ENCODE results near the gene WNK3. TPM values are rescaled to one million over a fixed set of nuclear protein-coding genes. Genes with fewer than 3 reads are reported as not detected.
A peak's percentile ranks its signal among the peaks of the same experiment; 100 is the strongest.

Gene WNK3
- total RNA-seq, 1 experiment from 2014 or later: not detected

DNA sequence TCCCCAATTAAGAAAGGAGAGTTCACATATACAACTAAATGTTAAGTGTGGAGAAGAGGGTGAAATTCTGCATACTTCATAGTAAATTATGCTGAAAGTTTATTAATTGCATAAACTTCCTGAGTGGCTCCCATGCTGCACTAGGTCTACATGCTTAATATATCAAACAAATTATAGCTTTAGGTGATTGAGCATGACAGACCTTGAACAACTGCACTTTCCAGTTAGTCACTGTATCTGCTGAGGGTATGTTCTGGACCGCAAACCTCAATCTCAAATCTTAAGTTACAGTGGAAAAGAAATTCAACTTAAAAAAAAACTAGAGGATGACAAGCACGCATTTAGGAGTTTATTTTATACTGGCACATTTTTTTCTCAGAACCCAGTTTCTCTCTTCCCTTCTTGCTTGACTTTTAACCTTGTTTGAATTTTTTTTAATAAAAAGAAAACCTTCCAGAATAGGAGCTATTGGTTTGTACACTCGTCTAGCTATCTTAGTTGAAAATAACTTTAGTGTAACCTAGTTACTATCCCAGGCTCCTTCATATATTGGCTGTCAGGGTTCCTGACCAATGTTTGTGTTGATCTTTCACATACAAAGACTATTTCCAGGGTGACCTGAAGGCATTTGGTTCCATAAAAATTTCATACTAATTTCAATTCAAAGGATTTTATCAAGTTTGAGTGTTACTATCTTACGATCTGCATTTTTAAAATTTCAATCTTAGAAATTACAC, 164.6 kb downstream of the WNK3 start:
- TF ChIP-seq CTCF (IDR thresholded peaks at IDR 0.05; ENCODE audit: unreplicated experiment): no peak
- no peak for DNase-seq
- Mint-ChIP-seq H3K27me3 (ENCODE audit: unreplicated experiment) (no peaks in the 10 kb centered on the region), H3K36me3 (ENCODE audit: insufficient read depth, unreplicated experiment) (no peaks in the 10 kb centered on the region), H3K27ac (ENCODE audit: unreplicated experiment) (no peak overlapping the region), H3K4me1 (ENCODE audit: low read depth, unreplicated experiment) (peaks cover 11% of the 10 kb centered on the region), H3K4me3 (ENCODE audit: low read depth, unreplicated experiment) (no peak overlapping the region), H3K9me3 (ENCODE audit: low read depth, unreplicated experiment) (no peaks in the 10 kb centered on the region)
- BruUV-seq (replicated peaks): no TSS peak
- intact Hi-C loops (cut with micrococcal nuclease; ENCODE audit: unreplicated experiment): no loop called here
- CTCF ChIA-PET: no interaction called here

DNA sequence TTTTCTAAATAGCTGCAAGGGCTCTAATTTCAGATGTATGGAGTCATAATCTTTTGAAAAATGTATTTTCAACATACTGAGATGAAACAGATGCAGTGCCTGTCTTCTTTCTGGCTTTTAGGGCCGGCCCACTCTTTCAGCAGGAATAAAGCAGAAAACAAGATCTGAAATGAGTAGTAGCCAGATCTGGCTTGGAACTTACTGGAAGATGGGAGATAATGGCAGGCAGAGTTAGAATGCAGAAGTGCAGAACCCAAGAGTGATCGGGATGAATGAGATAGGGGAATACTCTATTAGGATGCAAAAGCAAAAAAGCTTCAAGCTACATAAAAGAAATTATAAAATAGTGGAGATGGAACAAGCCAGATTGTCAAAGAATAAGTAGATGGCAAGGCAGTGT, 173.4 kb downstream of the WNK3 start:
- H3K9me3 Mint-ChIP-seq (ENCODE audit: low read depth, unreplicated experiment): no peaks in the 10 kb centered on the region
- H3K4me1 Mint-ChIP-seq (ENCODE audit: low read depth, unreplicated experiment): peaks cover 24% of the 10 kb centered on the region
- no peak for TF ChIP-seq CTCF (IDR thresholded peaks at IDR 0.05; ENCODE audit: unreplicated experiment)
- H3K4me3 Mint-ChIP-seq (ENCODE audit: low read depth, unreplicated experiment): no peak overlapping the region
- peaks cover 33% of the 10 kb centered on the region for H3K36me3 Mint-ChIP-seq (ENCODE audit: insufficient read depth, unreplicated experiment)
- intact Hi-C loops (cut with micrococcal nuclease; ENCODE audit: unreplicated experiment): loop anchor here (5.0 kb wide), 1 partner anchor 142 kb away; the partner anchor contains the start of gene PHF8
- TSS peak; percentile 61 for BruUV-seq (replicated peaks)
- no peak overlapping the region for H3K27ac Mint-ChIP-seq (ENCODE audit: unreplicated experiment)
- no peak for DNase-seq
- CTCF ChIA-PET: no interaction called here
- H3K27me3 Mint-ChIP-seq (ENCODE audit: unreplicated experiment): no peaks in the 10 kb centered on the region

DNA sequence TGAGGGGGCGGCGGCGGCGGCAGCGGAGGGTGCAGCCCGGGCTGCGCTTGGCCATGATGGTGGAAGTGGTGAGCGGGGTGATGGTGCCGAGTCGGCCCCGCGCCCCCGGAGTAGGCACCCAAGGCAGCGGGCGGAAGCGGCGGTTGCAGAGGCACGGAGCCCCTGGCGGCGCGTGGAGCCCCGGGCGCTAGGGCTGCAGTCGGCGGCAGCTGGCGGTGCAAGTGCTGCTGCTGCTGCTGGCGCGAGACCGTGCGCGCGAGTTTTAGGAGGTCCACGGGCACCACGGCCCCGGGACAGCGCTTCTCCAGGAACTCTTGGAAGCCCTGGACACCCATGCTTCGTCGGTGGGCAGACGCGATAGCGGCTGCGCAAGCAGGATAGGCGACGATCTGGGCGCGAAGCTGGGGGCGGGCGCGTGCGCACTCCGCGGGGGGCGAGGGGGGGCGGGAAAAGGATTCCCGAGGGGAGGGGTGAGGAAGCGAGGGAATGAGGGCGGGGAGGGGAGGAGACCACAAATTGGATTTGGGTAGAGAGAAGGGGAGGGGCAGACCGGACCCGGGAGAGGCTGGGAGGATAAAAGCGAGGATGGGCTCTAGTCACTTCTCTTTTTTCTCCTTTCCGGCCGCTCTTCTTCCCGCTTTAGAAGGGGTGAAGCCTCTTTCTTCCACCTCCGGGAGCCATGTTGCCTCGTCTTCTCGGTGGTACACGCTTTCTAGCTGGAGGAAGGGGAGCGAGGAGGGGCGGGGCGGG, 174.8 kb downstream of the WNK3 start, which contains the start of gene FAM120C:
FAM120C (minus strand) TSS at position 391 of the 750 bp plus-strand sequence; CDS start at position 335, 56 bp downstream.
- BruUV-seq (replicated peaks): no TSS peak
- intact Hi-C loops (cut with micrococcal nuclease; ENCODE audit: unreplicated experiment): loop anchor here (5.0 kb wide), 1 partner anchor 141 kb away; the partner anchor contains the start of gene PHF8

More for the DNA sequence above, 174.8 kb downstream of the WNK3 start, which contains the start of gene FAM120C:
- DNase-seq: peak; percentile 67
- no peaks in the 10 kb centered on the region for H3K9me3 Mint-ChIP-seq (ENCODE audit: low read depth, unreplicated experiment)
- CTCF ChIA-PET: interaction anchor here (0.6 to 1.3 kb wide), 3 partner anchors 12 to 625 kb away, joined by 3 read pairs; no protein-coding TSS in a partner anchor
- peaks cover 32% of the 10 kb centered on the region for H3K4me1 Mint-ChIP-seq (ENCODE audit: low read depth, unreplicated experiment)
- H3K4me3 Mint-ChIP-seq (ENCODE audit: low read depth, unreplicated experiment): peak within 1 kb of the TSS; percentile 73
- peaks cover 33% of the 10 kb centered on the region for H3K36me3 Mint-ChIP-seq (ENCODE audit: insufficient read depth, unreplicated experiment)
- H3K27me3 Mint-ChIP-seq (ENCODE audit: unreplicated experiment): no peaks in the 10 kb centered on the region
- peak within 1 kb of the TSS; percentile 79 for H3K27ac Mint-ChIP-seq (ENCODE audit: unreplicated experiment)
- TF ChIP-seq CTCF (IDR thresholded peaks at IDR 0.05; ENCODE audit: unreplicated experiment): no peak

All from Calu3 (cell line).